ENCODE data around the gene TMEM273. TPM values are rescaled to one million over a fixed set of nuclear protein-coding genes. Genes with fewer than 3 reads are reported as not detected.

The TMEM273 gene
- total RNA-seq, 1 donor: not detected

DNA sequence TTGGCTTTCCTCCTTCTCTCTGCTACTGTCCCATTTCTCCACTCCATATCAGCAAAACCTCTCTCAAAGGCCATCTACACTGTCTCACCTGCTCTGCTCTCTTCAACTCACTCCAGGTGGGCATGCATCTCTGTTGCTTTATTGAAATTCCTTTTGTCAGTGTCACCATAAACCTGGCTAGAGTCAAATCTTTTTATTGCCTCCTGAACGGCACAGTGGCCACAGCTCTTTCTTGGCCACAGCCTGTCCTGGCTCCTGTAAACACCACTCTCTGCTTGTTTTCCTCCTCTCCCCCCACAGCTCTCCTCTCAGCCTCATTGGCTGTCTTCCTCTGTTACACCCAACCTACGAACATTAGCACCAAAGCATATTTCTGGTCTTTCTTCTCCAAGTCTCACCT, 31.1 kb upstream of the TMEM273 start:
- TF ChIP-seq, protein P1, sequence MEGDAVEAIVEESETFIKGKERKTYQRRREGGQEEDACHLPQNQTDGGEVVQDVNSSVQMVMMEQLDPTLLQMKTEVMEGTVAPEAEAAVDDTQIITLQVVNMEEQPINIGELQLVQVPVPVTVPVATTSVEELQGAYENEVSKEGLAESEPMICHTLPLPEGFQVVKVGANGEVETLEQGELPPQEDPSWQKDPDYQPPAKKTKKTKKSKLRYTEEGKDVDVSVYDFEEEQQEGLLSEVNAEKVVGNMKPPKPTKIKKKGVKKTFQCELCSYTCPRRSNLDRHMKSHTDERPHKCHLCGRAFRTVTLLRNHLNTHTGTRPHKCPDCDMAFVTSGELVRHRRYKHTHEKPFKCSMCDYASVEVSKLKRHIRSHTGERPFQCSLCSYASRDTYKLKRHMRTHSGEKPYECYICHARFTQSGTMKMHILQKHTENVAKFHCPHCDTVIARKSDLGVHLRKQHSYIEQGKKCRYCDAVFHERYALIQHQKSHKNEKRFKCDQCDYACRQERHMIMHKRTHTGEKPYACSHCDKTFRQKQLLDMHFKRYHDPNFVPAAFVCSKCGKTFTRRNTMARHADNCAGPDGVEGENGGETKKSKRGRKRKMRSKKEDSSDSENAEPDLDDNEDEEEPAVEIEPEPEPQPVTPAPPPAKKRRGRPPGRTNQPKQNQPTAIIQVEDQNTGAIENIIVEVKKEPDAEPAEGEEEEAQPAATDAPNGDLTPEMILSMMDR (IDR thresholded peaks at IDR 0.05; ENCODE audit: insufficient read depth, low read depth, low read length): no peak
- H3K4me3 ChIP-seq (ENCODE audit: low read depth, low read length): no peak overlapping the region
- no peak for DNase-seq (ENCODE audit: low read depth)

DNA sequence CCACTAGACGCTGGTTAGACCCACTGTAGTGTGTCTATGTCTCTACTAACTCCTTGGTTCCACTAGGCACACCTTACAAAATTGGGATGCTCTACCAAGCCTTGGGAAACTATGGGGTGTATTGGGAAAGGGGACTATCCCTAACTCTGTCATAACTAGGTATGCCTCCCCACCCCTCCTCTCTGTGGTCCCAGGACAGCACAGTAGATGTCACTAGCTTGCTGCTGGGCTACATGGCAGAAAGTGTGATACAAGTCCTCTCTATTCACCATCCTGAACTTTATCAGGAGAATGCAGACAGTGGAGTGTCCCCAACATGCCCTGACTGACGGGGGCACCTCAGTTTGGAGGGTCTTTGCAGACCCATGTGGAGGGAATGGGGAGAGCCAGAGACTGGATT, 30.3 kb upstream of the TMEM273 start:
- TF ChIP-seq, protein P1 (IDR thresholded peaks at IDR 0.05; ENCODE audit: insufficient read depth, low read depth, low read length): no peak
- no peak for DNase-seq (ENCODE audit: low read depth)
- H3K4me3 ChIP-seq (ENCODE audit: low read depth, low read length): no peak overlapping the region

DNA sequence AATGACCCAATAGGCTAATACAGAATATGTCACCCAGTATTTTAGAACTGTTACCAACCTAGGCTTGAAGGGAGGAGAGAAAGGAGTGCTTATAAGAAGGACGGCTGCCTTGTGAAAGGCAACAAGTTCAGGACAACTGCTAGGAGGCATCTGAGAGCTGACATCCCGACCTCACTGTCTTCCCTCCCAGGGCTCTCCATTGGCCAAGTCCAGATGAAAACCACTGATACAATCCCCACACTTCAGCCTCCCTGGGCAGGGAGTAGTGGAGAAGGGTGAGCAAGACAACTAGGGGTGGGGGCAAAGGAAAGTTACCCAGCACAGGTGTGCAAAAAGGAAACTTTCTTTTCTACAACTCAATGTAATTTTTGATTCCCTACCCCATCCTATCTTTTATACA, 29.5 kb upstream of the TMEM273 start:
- DNase-seq (ENCODE audit: low read depth): no peak
- H3K4me3 ChIP-seq (ENCODE audit: low read depth, low read length): no peak overlapping the region
- TF ChIP-seq, protein P1 (IDR thresholded peaks at IDR 0.05; ENCODE audit: insufficient read depth, low read depth, low read length): no peak

DNA sequence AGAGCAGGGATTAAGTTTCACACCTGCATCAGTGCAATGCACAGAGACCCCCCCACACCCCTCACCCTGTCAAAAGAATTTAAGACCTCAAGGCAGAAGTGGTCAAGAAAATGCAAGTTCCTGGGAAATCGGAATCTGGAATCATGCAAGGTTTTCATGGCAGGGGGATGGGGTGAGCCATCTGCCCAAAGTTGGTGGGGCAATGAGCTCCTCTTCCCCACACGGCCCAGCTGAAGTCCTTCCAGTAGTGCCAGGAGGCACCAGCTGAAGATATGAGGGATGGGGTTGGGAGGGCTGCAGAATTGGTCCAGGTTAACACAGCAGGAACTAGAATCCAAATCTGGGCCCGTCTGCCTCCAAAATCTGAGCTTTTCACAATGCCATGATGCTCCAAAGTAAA, 25.0 kb upstream of the TMEM273 start:
- H3K4me3 ChIP-seq (ENCODE audit: low read depth, low read length): no peak overlapping the region
- TF ChIP-seq, protein P1 (IDR thresholded peaks at IDR 0.05; ENCODE audit: insufficient read depth, low read depth, low read length): no peak

DNA sequence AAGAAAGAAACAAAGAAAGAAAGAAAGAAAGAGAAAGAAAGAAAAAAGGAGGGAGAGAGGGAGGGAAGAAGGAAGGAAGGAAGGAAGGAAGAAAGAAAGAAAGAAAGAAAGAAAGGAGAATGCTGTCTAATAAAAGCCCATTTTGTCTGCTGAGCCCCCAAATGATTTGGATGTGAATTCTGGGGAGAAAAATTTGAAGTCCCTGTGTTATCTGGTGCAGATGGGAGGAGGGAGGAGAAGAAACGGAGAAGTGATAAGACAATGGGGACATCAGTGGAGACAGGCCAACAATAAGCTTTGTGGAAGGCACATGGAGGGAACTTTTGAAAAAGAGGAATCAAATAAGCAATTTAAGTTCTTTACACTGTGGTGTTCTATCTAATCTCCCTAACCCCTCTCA, 24.6 kb upstream of the TMEM273 start:
- DNase-seq (ENCODE audit: low read depth): no peak
- TF ChIP-seq, protein P1 (IDR thresholded peaks at IDR 0.05; ENCODE audit: insufficient read depth, low read depth, low read length): no peak
- H3K4me3 ChIP-seq (ENCODE audit: low read depth, low read length): no peak overlapping the region

More for the DNA sequence above, 25.0 kb upstream of the TMEM273 start:
- DNase-seq (ENCODE audit: low read depth): no peak

DNA sequence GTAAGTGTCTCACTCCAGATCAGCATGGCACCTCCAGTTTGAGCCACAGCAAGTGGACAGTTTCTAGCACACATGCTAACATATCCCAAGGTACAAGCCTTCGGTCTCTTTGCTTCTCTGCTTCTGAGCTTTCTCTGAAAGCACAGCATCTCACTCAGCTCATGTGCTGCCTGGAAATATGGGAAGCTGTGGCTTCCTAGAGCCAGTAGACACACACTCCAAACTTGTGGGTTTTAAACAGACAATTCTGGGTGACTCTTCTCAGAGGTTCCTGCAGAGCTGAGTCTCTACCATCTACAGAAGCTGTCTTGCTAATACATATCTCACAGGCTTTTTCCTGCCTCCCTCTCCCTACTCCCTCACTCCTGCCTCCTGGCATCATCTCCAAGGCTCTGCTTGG, 23.9 kb upstream of the TMEM273 start:
- H3K4me3 ChIP-seq (ENCODE audit: low read depth, low read length): no peak overlapping the region
- TF ChIP-seq, protein P1 (IDR thresholded peaks at IDR 0.05; ENCODE audit: insufficient read depth, low read depth, low read length): no peak
- no peak for DNase-seq (ENCODE audit: low read depth)

DNA sequence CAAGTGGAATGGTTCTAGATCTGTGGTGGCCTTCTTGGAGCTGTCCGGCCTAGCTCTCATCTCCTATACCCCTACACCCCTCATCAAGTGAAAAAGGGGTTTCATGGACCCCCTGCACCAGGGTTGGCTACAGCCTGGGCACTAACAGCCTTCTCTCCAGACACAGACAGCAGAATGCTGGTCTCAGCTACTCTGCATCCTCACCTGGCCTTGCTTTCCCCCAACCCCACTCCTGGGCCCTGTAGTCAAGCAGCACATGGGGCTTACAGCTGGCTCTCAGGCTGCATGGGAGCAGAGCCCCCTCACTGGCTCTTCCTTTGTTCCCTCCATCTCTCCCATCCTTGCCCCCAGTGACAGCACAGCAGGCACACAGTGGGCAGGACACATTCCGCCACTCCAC, 20.8 kb upstream of the TMEM273 start:
- H3K4me3 ChIP-seq (ENCODE audit: low read depth, low read length): no peak overlapping the region
- TF ChIP-seq, protein P1 (IDR thresholded peaks at IDR 0.05; ENCODE audit: insufficient read depth, low read depth, low read length): no peak
- no peak for DNase-seq (ENCODE audit: low read depth)

Data from fibroblast of villous mesenchyme (primary cell).